PC-9 (cell line): ENCODE data around the gene TP53I3. TPM values are rescaled to one million over a fixed set of nuclear protein-coding genes. Genes with fewer than 3 reads are reported as not detected.

Experiments
- BruUV-seq: library from RNA; stranded (reverse); fragments of 400-500 nt; replicated peaks from 2 replicates; lab custom pipeline; 2021; lab: Mats Ljungman, UMichigan
- CTCF ChIA-PET: fragments of 300-600 bp; sonication (Branson Sonifier 250); formaldehyde crosslinking; loops from one replicate; lab custom pipeline; 2022; ENCODE audit warnings: antibody characterized with exemption; lab: Charles Lee
- POLR2A ChIA-PET: fragments of 300-600 bp; sonication (Branson Sonifier 250); formaldehyde crosslinking; loops from one replicate; lab custom pipeline; 2022; ENCODE audit warnings: antibody characterized with exemption; ENCODE audit not compliant: unreplicated experiment; lab: Charles Lee
- DNase-seq, 2 experiments: peaks; one replicate each; pipeline versions ENCODE4 v3.0.0 to v3.0.0-alpha.2; 2015 to 2022; ENCODE audit warnings: mixed read lengths in 1 of 2
- H2AFZ ChIP-seq: fragments of 200-600 bp; sonication (generic); 2 replicates; pipeline ENCODE4 v1.8.1; 2017; ENCODE audit warnings: antibody characterized with exemption
- H3F3A ChIP-seq: fragments of 200-600 bp; sonication (generic); 2 replicates; pipeline ENCODE4 v1.8.1; 2017; ENCODE audit warnings: antibody characterized with exemption, mild to moderate bottlenecking, low read depth; ENCODE audit not compliant: insufficient read depth
- H3K27ac ChIP-seq: fragments of 200-600 bp; sonication (generic); 2 replicates; pipeline ENCODE4 v1.6.1; 2016; ENCODE audit warnings: mixed run types
- H3K27me3 ChIP-seq: fragments of 200-600 bp; sonication (generic); 2 replicates; pipeline ENCODE4 v1.6.1; 2016; ENCODE audit warnings: low read depth, mixed run types; ENCODE audit not compliant: insufficient read depth
- H3K36me3 ChIP-seq: fragments of 200-600 bp; sonication (generic); 2 replicates; pipeline ENCODE4 v1.6.1; 2016; ENCODE audit warnings: low read depth, mixed run types
- H3K4me1 ChIP-seq: fragments of 200-600 bp; sonication (generic); replicated peaks from 2 replicates; pipeline ENCODE4 v1.6.1; 2016; ENCODE audit warnings: mixed run types; ENCODE audit not compliant: insufficient read depth
- H3K4me2 ChIP-seq: fragments of 200-600 bp; sonication (generic); 2 replicates; pipeline ENCODE4 v1.6.1; 2017; ENCODE audit warnings: mixed run types
- H3K4me3 ChIP-seq: fragments of 200-600 bp; sonication (generic); 2 replicates; pipeline ENCODE4 v1.6.1; 2016; ENCODE audit warnings: mixed run types
- H3K79me2 ChIP-seq: fragments of 200-600 bp; sonication (generic); 2 replicates; pipeline ENCODE4 v1.6.1; 2017; ENCODE audit warnings: low read depth, mixed run types
- H3K9me2 ChIP-seq: fragments of 200-600 bp; sonication (generic); 2 replicates; pipeline ENCODE4 v1.8.1; 2017; ENCODE audit warnings: mild to moderate bottlenecking; ENCODE audit not compliant: insufficient read depth
- H3K9me3 ChIP-seq: fragments of 200-600 bp; sonication (generic); 2 replicates; pipeline ENCODE4 v1.8.1; 2016; ENCODE audit warnings: low read depth; ENCODE audit not compliant: insufficient read depth
- H4K20me1 ChIP-seq: fragments of 200-600 bp; sonication (generic); 2 replicates; pipeline ENCODE4 v1.8.1; 2017; ENCODE audit not compliant: insufficient read depth
- EZH2 ChIP-seq: fragments of 200-600 bp; sonication (generic); IDR thresholded peaks from 2 replicates; pipeline ENCODE4 v1.8.0; 2017; ENCODE audit warnings: antibody characterized with exemption, low read depth
- intact Hi-C: fragments of 100-400 bp; cut with micrococcal nuclease; formaldehyde crosslinking; loops from one replicate; pipeline ENCODE4 v1.10.0; 2022; ENCODE audit not compliant: unreplicated experiment
- total RNA-seq: library from RNA; stranded (reverse); gene quantifications from 2 replicates; pipeline ENCODE4 v1.2.3, GENCODE V29; 2021
- TF ChIP-seq, protein P1 (sequence below): fragments of 200-600 bp; sonication (generic); conservative IDR thresholded peaks from 2 replicates; pipeline ENCODE4 v1.6.1; 2017; ENCODE audit warnings: mixed run types, antibody characterized with exemption, mild to moderate bottlenecking, moderate library complexity

The TP53I3 gene
- total RNA-seq, 1 experiment from 2014 or later, result 22.9 TPM

- POLR2A ChIA-PET, result interaction anchor here (1.2 to 1.3 kb wide), 2 partner anchors 11 to 12 kb away, joined by 6 to 9 read pairs; no protein-coding TSS in a partner anchor
- Histone ChIP-seq H3F3A (peaks cover 12% of the 10 kb centered on the region; the same call in 1 of the 2 replicates), H4K20me1 (no peaks in the 10 kb centered on the region), H3K4me2 (peak overlapping the region; percentile 88), H3K79me2 (no peaks in the 10 kb centered on the region), H2AFZ (peak overlapping the region; percentile 100), H3K4me1 (peaks cover 8% of the 10 kb centered on the region; the same call in 1 of the 2 replicates), H3K9me2 (no peaks in the 10 kb centered on the region), H3K4me3 (peak overlapping the region; percentile 89), H3K36me3 (no peaks in the 10 kb centered on the region), H3K9me3 (no peaks in the 10 kb centered on the region), H3K27ac (peak overlapping the region; percentile 30), H3K27me3 (no peaks in the 10 kb centered on the region)
- BruUV-seq, result TSS peak; percentile 63
- CTCF ChIA-PET, result interaction anchor here (0.7 to 1.1 kb wide), 2 partner anchors 35 to 36 kb away, joined by 3 read pairs; no protein-coding TSS in a partner anchor
- no peak for DNase-seq
- TF ChIP-seq, protein P1, sequence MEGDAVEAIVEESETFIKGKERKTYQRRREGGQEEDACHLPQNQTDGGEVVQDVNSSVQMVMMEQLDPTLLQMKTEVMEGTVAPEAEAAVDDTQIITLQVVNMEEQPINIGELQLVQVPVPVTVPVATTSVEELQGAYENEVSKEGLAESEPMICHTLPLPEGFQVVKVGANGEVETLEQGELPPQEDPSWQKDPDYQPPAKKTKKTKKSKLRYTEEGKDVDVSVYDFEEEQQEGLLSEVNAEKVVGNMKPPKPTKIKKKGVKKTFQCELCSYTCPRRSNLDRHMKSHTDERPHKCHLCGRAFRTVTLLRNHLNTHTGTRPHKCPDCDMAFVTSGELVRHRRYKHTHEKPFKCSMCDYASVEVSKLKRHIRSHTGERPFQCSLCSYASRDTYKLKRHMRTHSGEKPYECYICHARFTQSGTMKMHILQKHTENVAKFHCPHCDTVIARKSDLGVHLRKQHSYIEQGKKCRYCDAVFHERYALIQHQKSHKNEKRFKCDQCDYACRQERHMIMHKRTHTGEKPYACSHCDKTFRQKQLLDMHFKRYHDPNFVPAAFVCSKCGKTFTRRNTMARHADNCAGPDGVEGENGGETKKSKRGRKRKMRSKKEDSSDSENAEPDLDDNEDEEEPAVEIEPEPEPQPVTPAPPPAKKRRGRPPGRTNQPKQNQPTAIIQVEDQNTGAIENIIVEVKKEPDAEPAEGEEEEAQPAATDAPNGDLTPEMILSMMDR, result no peak
- TF ChIP-seq EZH2, result no peak
- intact Hi-C loops, result loop anchor here (1.0 to 2.0 kb wide), 2 partner anchors 38 to 46 kb away; partner anchors contain the start of genes SF3B6 and TP53I3
Observed at GRCh38 chr2:24122366-24123194, 37.9 kb upstream of the TP53I3 start.

DNA sequence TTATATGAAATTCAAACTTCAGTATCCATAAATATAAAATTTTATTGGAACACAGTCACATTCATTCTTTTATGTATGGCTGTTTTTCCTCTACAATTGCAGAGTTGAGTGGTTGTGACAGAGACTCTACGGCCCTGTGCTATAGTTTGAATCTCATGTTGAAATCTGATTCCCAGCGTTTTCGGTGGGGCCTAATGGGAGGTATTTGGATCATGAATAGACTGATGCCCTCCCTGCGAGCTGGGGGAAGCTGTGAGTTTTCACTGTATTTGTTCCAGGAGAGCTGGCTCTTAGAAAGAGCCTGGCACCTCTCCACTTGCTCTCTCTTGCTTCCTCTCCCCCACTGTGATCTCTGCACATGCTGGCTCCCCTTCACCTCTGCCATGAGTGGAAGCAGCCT, 36.8 kb upstream of the TP53I3 start:
- H3K27ac ChIP-seq, result no peak overlapping the region
- no peak overlapping the region for H2AFZ ChIP-seq
- no peaks in the 10 kb centered on the region for H4K20me1 ChIP-seq
- intact Hi-C loops, result no loop called here
- DNase-seq, result no peak
- H3K79me2 ChIP-seq, result no peaks in the 10 kb centered on the region
- H3K4me3 ChIP-seq, result no peak overlapping the region
- H3K4me1 ChIP-seq, result peaks cover 8% of the 10 kb centered on the region; the same call in 1 of the 2 replicates
- no peaks in the 10 kb centered on the region for H3K9me3 ChIP-seq
- no peaks in the 10 kb centered on the region for H3K27me3 ChIP-seq
- peaks cover 12% of the 10 kb centered on the region; the same call in 1 of the 2 replicates for H3F3A ChIP-seq
- no peaks in the 10 kb centered on the region for H3K9me2 ChIP-seq
- H3K4me2 ChIP-seq, result no peak overlapping the region
- no TSS peak for BruUV-seq
- TF ChIP-seq, protein P1, result no peak
- TF ChIP-seq EZH2, result no peak
- CTCF ChIA-PET, result no interaction called here
- POLR2A ChIA-PET, result interaction anchor here (0.6 kb wide), 1 partner anchor 242 kb away, joined by 8 read pairs; no protein-coding TSS in a partner anchor
- no peaks in the 10 kb centered on the region for H3K36me3 ChIP-seq

DNA sequence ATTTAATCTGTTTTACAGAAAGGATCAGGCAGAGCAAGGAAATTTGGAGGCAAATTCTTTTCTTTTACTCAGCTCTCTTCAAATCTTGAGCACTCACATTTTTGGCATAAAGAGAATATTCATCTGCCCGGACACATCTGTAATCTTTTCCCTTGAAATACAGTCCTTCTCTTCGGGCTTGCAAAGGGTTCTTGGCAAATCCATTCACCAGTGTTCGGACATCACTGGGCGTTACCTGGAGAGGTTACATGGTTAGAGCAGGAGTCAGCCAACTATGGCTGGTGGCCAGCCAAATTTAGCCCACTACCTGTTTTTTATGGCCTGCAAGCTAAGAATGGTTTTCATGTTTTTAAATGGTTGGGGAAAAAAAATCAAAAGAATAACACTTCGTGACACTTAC, 36.4 kb upstream of the TP53I3 start:
- Histone ChIP-seq H3F3A (peaks cover 12% of the 10 kb centered on the region; the same call in 1 of the 2 replicates), H3K36me3 (no peaks in the 10 kb centered on the region), H4K20me1 (no peaks in the 10 kb centered on the region), H3K9me2 (no peaks in the 10 kb centered on the region), H2AFZ (no peak overlapping the region), H3K27me3 (no peaks in the 10 kb centered on the region), H3K79me2 (no peaks in the 10 kb centered on the region), H3K9me3 (no peaks in the 10 kb centered on the region), H3K4me3 (no peak overlapping the region), H3K4me1 (peaks cover 8% of the 10 kb centered on the region; the same call in 1 of the 2 replicates), H3K4me2 (no peak overlapping the region), H3K27ac (no peak overlapping the region)
- POLR2A ChIA-PET, result interaction anchor here (0.6 to 0.7 kb wide), 2 partner anchors 243 to 607 kb away, joined by 5 to 8 read pairs; no protein-coding TSS in a partner anchor
- CTCF ChIA-PET, result no interaction called here
- DNase-seq, result no peak
- intact Hi-C loops, result no loop called here
- TF ChIP-seq, protein P1, result no peak
- no peak for TF ChIP-seq EZH2
- no TSS peak for BruUV-seq
